Measurements from ENCODE around the gene TPPP2.

- no peak for TF ChIP-seq POLR2A (IDR thresholded peaks at IDR 0.05; ENCODE audit: low read length)
- no peak for TF ChIP-seq GATA1 (IDR thresholded peaks at IDR 0.05; ENCODE audit: low read depth, low read length)
Observed at GRCh38 chr14:21039585-21040369, 9.8 kb downstream of the TPPP2 start.

All from erythroblast (primary cell).